Thymus (tissue), 11 donors: ENCODE measurements around the gene IL1R1. TPM values are rescaled to one million over a fixed set of nuclear protein-coding genes. Genes with fewer than 3 reads are reported as not detected.

Source experiments
- DNase-seq, 9 donors: peaks; one replicate each; pipeline ENCODE4 v3.0.0-alpha.2; 2013; ENCODE audit warnings: low spot score in 9 of 9, low read depth in 6 of 9, missing footprints in 1 of 9
- H3K27ac ChIP-seq, 2 donors: one replicate each; pipeline ENCODE4 v1.5.1; 2013; ENCODE audit warnings: control low read depth in 1 of 2, low read depth in 1 of 2, low read length in 1 of 2, mild to moderate bottlenecking in 1 of 2, moderate library complexity in 1 of 2
- H3K27me3 ChIP-seq, 2 donors: one replicate each; pipeline ENCODE4 v1.5.1; 2013; ENCODE audit warnings: low read length in 1 of 2; ENCODE audit not compliant: control insufficient read depth in 2 of 2, insufficient read depth in 1 of 2
- H3K36me3 ChIP-seq, 2 donors: one replicate each; pipeline ENCODE4 v1.5.1; 2013; ENCODE audit warnings: low read length in 1 of 2, mild to moderate bottlenecking in 1 of 2, moderate library complexity in 1 of 2; ENCODE audit not compliant: control insufficient read depth in 2 of 2, insufficient read depth in 2 of 2
- H3K4me1 ChIP-seq, 2 donors: one replicate each; pipeline ENCODE4 v1.5.1; 2013; ENCODE audit warnings: low read length in 2 of 2; ENCODE audit not compliant: control insufficient read depth in 2 of 2, insufficient read depth in 2 of 2
- H3K4me3 ChIP-seq, 2 donors: one replicate each; pipeline ENCODE4 v1.5.1; 2013; ENCODE audit warnings: low read length in 2 of 2, control low read depth in 1 of 2, mild to moderate bottlenecking in 1 of 2
- H3K9me3 ChIP-seq, 2 donors: one replicate each; pipeline ENCODE4 v1.5.1; 2013; ENCODE audit warnings: low read length in 1 of 2, mild to moderate bottlenecking in 1 of 2; ENCODE audit not compliant: control insufficient read depth in 2 of 2, insufficient read depth in 1 of 2
- WGBS: extraction: QIAGEN DNeasy Blood & Tissue Kit; methylation state at CpG from one replicate; pipeline ENCODE4 v1.1.7; 2013; 5-methylcytosine and 5-hydroxymethylcytosine counted together
- polyA plus RNA-seq: library from polyadenylated mRNA; stranded (reverse); fragments of 200-250 nt; gene quantifications from one replicate; pipeline ENCODE4 v1.2.3, GENCODE V29; 2013
- total RNA-seq: library from RNA; stranded (reverse); fragments of 120-200 nt; gene quantifications from one replicate; pipeline ENCODE4 v1.2.4, GENCODE V29; 2013
- donor health status: healthy.

The IL1R1 gene
- total and polyA plus RNA-seq, 2 donors, result 5.2 to 82.1 TPM

- Histone ChIP-seq H3K36me3 (no peaks in the 10 kb centered on the region), H3K27ac (peak overlapping the region in 1 of 2 donors; percentile 32), H3K4me3 (no peak overlapping the region), H3K27me3 (peaks cover 19 to 54% of the 10 kb centered on the region in 2 donors), H3K9me3 (peaks cover 0 to 13% of the 10 kb centered on the region in 2 donors), H3K4me1 (no peaks in the 10 kb centered on the region)
- no peak for DNase-seq
- WGBS, result 85% methylated on average over 15 of the region's 15 CpGs
Measured at GRCh38 chr2:102141011-102141943, 1.3 kb upstream of the IL1R1 start.

- Histone ChIP-seq H3K36me3 (no peaks in the 10 kb centered on the region), H3K27ac (peak overlapping the region; percentile 64 to 71), H3K4me3 (peak overlapping the region; percentile 25 to 37), H3K27me3 (peaks cover 19 to 54% of the 10 kb centered on the region in 2 donors), H3K4me1 (no peaks in the 10 kb centered on the region), H3K9me3 (peaks cover 0 to 16% of the 10 kb centered on the region in 2 donors)
- WGBS, result 17% methylated on average over 42 of the region's 42 CpGs
- peak in 1 of 9 donors; percentile 3 for DNase-seq
Measured at GRCh38 chr2:102142829-102143449, 393 bp downstream of the IL1R1 start.

GRCh38 chr2:102143450-102143985, 972 bp downstream of the IL1R1 start:
- no peak for DNase-seq

GRCh38 chr2:102144128-102144527, 1.6 kb downstream of the IL1R1 start:
- Histone ChIP-seq H3K4me3 (no peak overlapping the region), H3K4me1 (no peaks in the 10 kb centered on the region), H3K27me3 (peaks cover 19 to 52% of the 10 kb centered on the region in 2 donors), H3K9me3 (peaks cover 0 to 16% of the 10 kb centered on the region in 2 donors), H3K36me3 (no peaks in the 10 kb centered on the region), H3K27ac (no peak overlapping the region)
- 93% methylated on average over 4 of the region's 4 CpGs for WGBS
- DNase-seq, result no peak

More at GRCh38 chr2:102143450-102143985, 972 bp downstream of the IL1R1 start:
- Histone ChIP-seq H3K4me3 (no peak overlapping the region), H3K36me3 (no peaks in the 10 kb centered on the region), H3K4me1 (no peaks in the 10 kb centered on the region), H3K27ac (no peak overlapping the region), H3K9me3 (peaks cover 0 to 16% of the 10 kb centered on the region in 2 donors), H3K27me3 (peaks cover 19 to 54% of the 10 kb centered on the region in 2 donors)
- 92% methylated on average over 10 of the region's 10 CpGs for WGBS

- H3K4me3 ChIP-seq, result no peak overlapping the region
- no peaks in the 10 kb centered on the region for H3K36me3 ChIP-seq
- peaks cover 19 to 50% of the 10 kb centered on the region in 2 donors for H3K27me3 ChIP-seq
- peaks cover 1 to 16% of the 10 kb centered on the region in 2 donors for H3K9me3 ChIP-seq
- no peak overlapping the region for H3K27ac ChIP-seq
- WGBS, result 99% methylated on average over 4 of the region's 4 CpGs
- DNase-seq, result no peak
- H3K4me1 ChIP-seq, result no peaks in the 10 kb centered on the region
Measured at GRCh38 chr2:102145107-102145506, 2.6 kb downstream of the IL1R1 start.

GRCh38 chr2:102145934-102146333, 3.4 kb downstream of the IL1R1 start:
- peaks cover 1 to 16% of the 10 kb centered on the region in 2 donors for H3K9me3 ChIP-seq
- H3K36me3 ChIP-seq, result no peaks in the 10 kb centered on the region
- WGBS, result 98% methylated on average over 4 of the region's 4 CpGs
- H3K4me1 ChIP-seq, result no peaks in the 10 kb centered on the region
- DNase-seq, result no peak
- H3K4me3 ChIP-seq, result no peak overlapping the region
- H3K27me3 ChIP-seq, result peaks cover 19 to 43% of the 10 kb centered on the region in 2 donors
- H3K27ac ChIP-seq, result no peak overlapping the region

- no peaks in the 10 kb centered on the region for H3K4me1 ChIP-seq
- H3K9me3 ChIP-seq, result peaks cover 1 to 16% of the 10 kb centered on the region in 2 donors
- no peak overlapping the region for H3K4me3 ChIP-seq
- DNase-seq, result no peak
- H3K27ac ChIP-seq, result no peak overlapping the region
- H3K36me3 ChIP-seq, result no peaks in the 10 kb centered on the region
- peaks cover 6 to 24% of the 10 kb centered on the region in 2 donors for H3K27me3 ChIP-seq
- 94% methylated on average over 3 of the region's 3 CpGs for WGBS
Measured at GRCh38 chr2:102147935-102148334, 5.4 kb downstream of the IL1R1 start.

- H3K9me3 ChIP-seq, result peaks cover 1 to 16% of the 10 kb centered on the region in 2 donors
- H3K27ac ChIP-seq, result no peak overlapping the region
- WGBS, result 74% methylated on average over 2 of the region's 2 CpGs
- peaks cover 0 to 11% of the 10 kb centered on the region in 2 donors for H3K27me3 ChIP-seq
- H3K36me3 ChIP-seq, result no peaks in the 10 kb centered on the region
- no peak for DNase-seq
- H3K4me3 ChIP-seq, result no peak overlapping the region
- H3K4me1 ChIP-seq, result no peaks in the 10 kb centered on the region
Measured at GRCh38 chr2:102149243-102149642, 6.7 kb downstream of the IL1R1 start.
